ENCODE results near the gene OR13C3.
"Not testable (repeated sequence)": the region's sequence is repeated elsewhere in the genome, so short reads cannot be mapped to it uniquely, and the experiment has no call there.

The OR13C3 gene

GRCh38 chr9:104536756-104537155 lies at the start of gene OR13C3:
Gene OR13C3 (minus strand): TSS chr9:104536856. CDS start chr9:104536723, 133 bp downstream.
- no peak for DNase-seq
- no peak for TF ChIP-seq GATA1 (IDR thresholded peaks at IDR 0.05; ENCODE audit: low read depth, low read length)
- no peak for TF ChIP-seq POLR2A (IDR thresholded peaks at IDR 0.05; ENCODE audit: low read length)

- no peak for DNase-seq
- TF ChIP-seq GATA1 (IDR thresholded peaks at IDR 0.05; ENCODE audit: low read depth, low read length) (no peak), POLR2A (IDR thresholded peaks at IDR 0.05; ENCODE audit: low read length) (no peak)
Measured at GRCh38 chr9:104580562-104580961, 43.9 kb upstream of the OR13C3 start.

GRCh38 chr9:104577263-104577662 lies 40.6 kb upstream of the OR13C3 start:
- TF ChIP-seq POLR2A (IDR thresholded peaks at IDR 0.05; ENCODE audit: low read length) (no peak), GATA1 (IDR thresholded peaks at IDR 0.05; ENCODE audit: low read depth, low read length) (no peak)
- DNase-seq = no peak

GRCh38 chr9:104575456-104575855 lies 38.8 kb upstream of the OR13C3 start:
- no peak for DNase-seq
- no peak for TF ChIP-seq POLR2A (IDR thresholded peaks at IDR 0.05; ENCODE audit: low read length)
- no peak for TF ChIP-seq GATA1 (IDR thresholded peaks at IDR 0.05; ENCODE audit: low read depth, low read length)

- TF ChIP-seq GATA1 (IDR thresholded peaks at IDR 0.05; ENCODE audit: low read depth, low read length) (no peak), POLR2A (IDR thresholded peaks at IDR 0.05; ENCODE audit: low read length) (no peak)
- no peak for DNase-seq
Measured at GRCh38 chr9:104572612-104573011, 36.0 kb upstream of the OR13C3 start.

- no peak for DNase-seq
- no peak for TF ChIP-seq POLR2A (IDR thresholded peaks at IDR 0.05; ENCODE audit: low read length)
- no peak for TF ChIP-seq GATA1 (IDR thresholded peaks at IDR 0.05; ENCODE audit: low read depth, low read length)
Measured at GRCh38 chr9:104568868-104569267, 32.2 kb upstream of the OR13C3 start, which contains the start of gene OR13C8. Gene OR13C8 (plus strand): TSS chr9:104569168. CDS start chr9:104569168, 0 bp downstream.

GRCh38 chr9:104564358-104564757 lies 27.7 kb upstream of the OR13C3 start:
- TF ChIP-seq GATA1 (IDR thresholded peaks at IDR 0.05; ENCODE audit: low read depth, low read length) (no peak), POLR2A (IDR thresholded peaks at IDR 0.05; ENCODE audit: low read length) (no peak)
- no peak for DNase-seq

GRCh38 chr9:104556830-104557634 lies 20.4 kb upstream of the OR13C3 start:
- no peak for DNase-seq
- TF ChIP-seq POLR2A (IDR thresholded peaks at IDR 0.05; ENCODE audit: low read length) = no peak
- no peak for TF ChIP-seq GATA1 (IDR thresholded peaks at IDR 0.05; ENCODE audit: low read depth, low read length)

GRCh38 chr9:104555521-104555920 lies 18.9 kb upstream of the OR13C3 start:
- no peak for TF ChIP-seq GATA1 (IDR thresholded peaks at IDR 0.05; ENCODE audit: low read depth, low read length)
- TF ChIP-seq POLR2A (IDR thresholded peaks at IDR 0.05; ENCODE audit: low read length) = no peak
- no peak for DNase-seq

- TF ChIP-seq POLR2A (IDR thresholded peaks at IDR 0.05; ENCODE audit: low read length) = no peak
- no peak for TF ChIP-seq GATA1 (IDR thresholded peaks at IDR 0.05; ENCODE audit: low read depth, low read length)
- no peak for DNase-seq
Measured at GRCh38 chr9:104553261-104553660, 16.6 kb upstream of the OR13C3 start.

GRCh38 chr9:104544644-104545043 lies 8.0 kb upstream of the OR13C3 start:
- TF ChIP-seq POLR2A (IDR thresholded peaks at IDR 0.05; ENCODE audit: low read length) (no peak), GATA1 (IDR thresholded peaks at IDR 0.05; ENCODE audit: low read depth, low read length) (no peak)
- DNase-seq = no peak

- DNase-seq = no peak
Measured at GRCh38 chr9:104539275-104539674, 2.6 kb upstream of the OR13C3 start.

GRCh38 chr9:104527109-104527508 lies 9.5 kb downstream of the OR13C3 start, which contains the start of gene OR13C4:
Gene OR13C4 (minus strand): TSS chr9:104527209. CDS start chr9:104527209, 0 bp downstream.
- no peak for DNase-seq
- TF ChIP-seq POLR2A (IDR thresholded peaks at IDR 0.05; ENCODE audit: low read length) (no peak), GATA1 (IDR thresholded peaks at IDR 0.05; ENCODE audit: low read depth, low read length) (no peak)

More at GRCh38 chr9:104539275-104539674, 2.6 kb upstream of the OR13C3 start:
- TF ChIP-seq GATA1 (IDR thresholded peaks at IDR 0.05; ENCODE audit: low read depth, low read length) (no peak), POLR2A (IDR thresholded peaks at IDR 0.05; ENCODE audit: low read length) (no peak)

GRCh38 chr9:104520241-104520640 lies 16.4 kb downstream of the OR13C3 start:
- not testable (repeated sequence) for DNase-seq

- no peak for DNase-seq
- no peak for TF ChIP-seq GATA1 (IDR thresholded peaks at IDR 0.05; ENCODE audit: low read depth, low read length)
- TF ChIP-seq POLR2A (IDR thresholded peaks at IDR 0.05; ENCODE audit: low read length) = no peak
Measured at GRCh38 chr9:104514901-104515300, 21.8 kb downstream of the OR13C3 start.

All from erythroblast (primary cell).